Stimulated activated CD8-positive, alpha-beta memory T cell treated with anti-CD3 and anti-CD28 coated beads, Interleukin-7, amount 100 ng/mL, for 24 hours (primary cell): ENCODE results near the gene FOXJ3.

Experiments used
- DNase-seq: peaks from one replicate; pipeline ENCODE4 v3.0.0-alpha.2; 2020; ENCODE audit warnings: low read depth

Gene FOXJ3

DNA sequence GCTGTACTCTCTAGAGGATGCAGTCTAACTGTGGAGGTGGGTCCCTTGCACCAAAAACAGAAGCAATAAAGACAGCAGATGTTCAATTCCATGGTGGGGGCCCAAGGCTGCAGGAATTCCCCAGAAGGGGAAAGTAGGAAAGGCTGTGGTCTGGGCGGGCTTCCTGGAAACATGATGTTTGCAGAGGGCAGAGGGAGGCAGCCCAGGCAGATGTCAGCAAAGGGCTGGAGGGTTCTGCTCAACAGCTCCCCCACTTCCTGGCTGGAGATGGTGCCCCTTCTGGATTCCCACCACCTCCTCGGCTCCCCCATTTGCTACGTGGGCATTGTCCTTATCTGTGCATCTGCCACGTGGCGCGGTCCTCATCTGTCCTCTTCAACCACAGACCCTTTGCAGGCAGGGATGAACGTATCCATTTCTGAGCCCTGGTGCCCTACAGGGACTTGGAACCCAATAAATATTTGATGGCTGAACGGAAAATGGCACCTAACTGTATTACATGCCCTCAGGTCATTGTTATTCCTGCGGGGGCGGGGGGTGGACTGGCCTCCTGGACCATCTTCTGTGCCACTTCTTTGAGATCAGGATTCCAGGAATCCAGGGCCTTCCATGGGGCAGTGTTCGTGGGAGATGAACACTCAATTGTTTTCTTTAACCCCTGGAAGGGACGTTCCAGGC, 190.2 kb downstream of the FOXJ3 start:
- DNase-seq, result no peak

DNA sequence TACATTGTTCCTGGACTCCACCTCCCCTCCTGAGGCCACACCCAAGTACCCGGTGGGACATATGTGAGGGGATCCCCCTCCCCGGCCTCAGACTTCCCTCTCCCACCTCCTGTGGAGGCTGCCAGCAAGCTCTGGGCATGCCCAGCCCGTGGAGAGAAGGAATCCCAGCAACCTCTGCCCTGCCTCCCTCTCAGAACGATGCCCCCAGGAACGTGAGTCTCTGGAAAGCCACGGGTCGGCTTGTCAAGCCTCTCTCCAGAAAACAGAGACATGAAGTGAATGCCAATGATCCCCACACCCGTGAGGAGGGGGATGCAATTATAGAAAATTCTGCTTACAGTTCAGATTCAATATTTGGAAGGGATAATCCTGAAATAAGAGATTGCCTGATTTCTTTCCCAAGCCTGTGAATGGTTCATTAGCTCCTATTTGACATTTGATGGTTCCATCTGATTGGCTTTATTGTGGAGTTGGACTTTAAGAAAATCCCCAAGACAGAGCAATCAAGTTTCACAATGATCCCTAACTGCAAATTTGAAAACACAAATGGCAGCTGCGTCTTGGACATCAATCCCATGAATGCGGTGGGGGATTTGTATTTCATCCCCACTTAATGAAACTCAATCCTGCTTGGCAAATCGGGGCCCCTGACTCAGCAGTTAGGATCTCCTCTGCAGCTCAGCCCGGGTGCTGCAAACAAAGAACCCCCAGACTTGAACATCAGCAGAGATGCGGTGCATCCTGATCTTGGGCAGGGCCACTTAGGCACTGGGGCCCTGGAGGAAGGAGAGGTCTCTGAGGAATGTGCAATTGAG, 190.9 kb downstream of the FOXJ3 start:
- DNase-seq, result no peak

- no peak for DNase-seq
These were observed 191.9 kb downstream of the FOXJ3 start for GRCh38 chr1:42142894-42143675.

GRCh38 chr1:42141978-42142377, 193.1 kb downstream of the FOXJ3 start:
- DNase-seq, result no peak

DNA sequence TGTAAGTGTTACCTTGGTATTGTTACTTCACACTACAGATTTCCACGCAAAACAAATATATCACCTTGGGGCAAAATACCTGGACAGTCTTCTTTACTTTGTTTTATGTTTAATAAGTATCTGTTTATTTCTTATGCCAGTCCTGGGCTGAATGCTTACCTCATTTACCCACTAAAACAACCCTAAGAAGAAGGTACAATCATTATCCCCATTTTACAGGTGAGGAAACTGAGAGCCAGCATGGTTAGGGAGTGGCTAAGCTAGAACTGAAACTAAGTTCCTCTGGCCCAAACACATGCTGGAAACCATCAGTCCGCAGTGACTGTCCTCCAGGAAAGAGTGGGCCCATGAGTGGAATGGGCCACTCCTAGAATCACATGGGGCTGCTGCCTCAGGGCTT, 194.8 kb downstream of the FOXJ3 start:
- no peak for DNase-seq

DNA sequence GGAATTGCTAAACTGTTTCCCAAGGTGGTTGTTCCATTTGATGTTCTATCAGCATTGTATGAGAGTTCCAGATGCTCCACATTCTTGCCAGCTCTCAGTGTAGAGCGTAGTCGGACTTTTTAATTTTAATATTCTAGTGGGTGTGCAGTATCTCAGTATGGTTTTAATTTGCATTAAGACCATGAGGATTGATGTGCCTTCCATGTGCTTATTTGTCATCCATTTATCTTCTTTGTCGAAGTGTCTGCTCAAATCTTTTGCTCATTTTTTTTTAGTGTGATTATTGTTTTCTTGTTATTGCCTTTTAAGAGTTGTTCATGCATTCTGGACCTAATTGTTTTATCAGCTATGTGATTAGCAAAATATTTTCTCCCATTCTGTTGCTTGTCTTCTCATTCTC, 195.6 kb downstream of the FOXJ3 start:
- no peak for DNase-seq

DNA sequence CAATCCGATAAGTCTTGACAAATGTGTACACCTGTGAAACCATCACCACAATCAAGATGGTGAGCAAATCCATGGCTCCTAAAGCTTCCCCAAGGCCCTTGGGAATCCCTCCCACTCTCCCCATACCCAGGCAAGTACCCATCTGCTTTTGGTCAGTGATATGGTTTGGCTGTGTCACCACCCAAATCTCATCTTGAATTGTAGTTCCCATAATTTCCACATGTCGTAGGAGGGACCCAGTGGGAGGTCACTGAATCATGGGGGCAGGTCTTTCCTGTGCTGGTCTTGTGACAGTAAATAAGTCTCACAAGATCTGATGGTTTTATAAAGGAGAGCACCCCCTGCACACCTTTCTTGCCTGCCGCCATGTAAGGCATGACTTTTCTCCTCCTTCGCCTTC, 196.4 kb downstream of the FOXJ3 start:
- no peak for DNase-seq

- DNase-seq, result no peak
These were observed 197.3 kb downstream of the FOXJ3 start for GRCh38 chr1:42137766-42138165.

DNA sequence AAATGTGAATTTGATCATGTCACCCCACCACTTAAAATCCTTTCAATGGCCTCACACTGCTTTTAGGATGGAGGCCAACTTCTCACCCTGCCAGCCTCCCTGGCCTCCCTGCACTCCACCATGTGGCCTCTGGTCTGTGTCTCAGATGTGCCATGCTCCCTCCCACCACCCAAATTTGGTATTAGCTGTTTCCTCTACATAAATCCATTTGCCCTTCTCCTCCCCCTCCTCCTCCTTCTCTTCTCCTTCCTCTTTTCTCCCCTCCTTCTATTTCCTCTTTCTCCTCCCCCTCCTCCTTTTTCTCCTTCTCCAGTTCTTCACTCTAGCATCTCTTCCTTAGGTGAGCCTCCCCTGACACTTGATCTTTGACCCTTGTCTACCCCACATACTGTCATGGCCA, 198.6 kb downstream of the FOXJ3 start:
- DNase-seq, result no peak

- no peak for DNase-seq
These were observed 199.6 kb downstream of the FOXJ3 start for GRCh38 chr1:42135426-42135825.

DNA sequence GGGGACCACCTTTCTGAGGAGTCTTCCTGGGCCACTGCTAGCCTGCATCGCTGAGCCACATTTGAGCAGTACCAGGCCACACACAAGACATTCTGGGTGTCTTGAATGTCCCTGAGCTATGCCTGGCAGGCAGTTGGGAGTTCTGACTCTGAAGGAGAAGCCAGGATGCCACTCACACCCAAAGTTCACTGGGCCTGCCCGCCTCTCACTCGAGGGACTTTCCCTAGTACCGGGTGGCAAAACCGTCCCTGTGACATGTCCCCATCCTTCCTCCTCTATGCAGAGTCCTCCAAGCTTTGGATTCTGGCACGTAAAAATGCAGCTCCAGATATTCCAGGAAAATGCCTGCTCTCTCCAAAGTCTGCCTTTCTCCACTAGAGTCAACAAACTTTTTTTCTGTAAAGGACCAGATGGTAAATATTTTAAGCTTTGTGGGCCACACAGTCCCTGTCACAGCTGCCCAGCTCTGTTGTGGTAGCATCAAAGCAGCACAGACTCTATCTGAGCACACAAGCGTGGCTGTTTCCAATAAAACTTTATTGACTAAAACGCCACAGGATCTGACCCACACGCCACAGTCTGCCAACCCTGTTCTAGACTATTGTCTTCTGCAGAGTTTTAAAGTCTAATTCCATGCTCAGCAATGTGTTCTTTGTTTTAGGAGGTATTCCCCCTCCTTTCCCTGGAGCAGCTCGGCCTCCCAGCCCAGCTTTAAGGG, 201.1 kb downstream of the FOXJ3 start:
- DNase-seq, result no peak

- DNase-seq, result no peak
These were observed 201.6 kb downstream of the FOXJ3 start for GRCh38 chr1:42133390-42133789.

DNA sequence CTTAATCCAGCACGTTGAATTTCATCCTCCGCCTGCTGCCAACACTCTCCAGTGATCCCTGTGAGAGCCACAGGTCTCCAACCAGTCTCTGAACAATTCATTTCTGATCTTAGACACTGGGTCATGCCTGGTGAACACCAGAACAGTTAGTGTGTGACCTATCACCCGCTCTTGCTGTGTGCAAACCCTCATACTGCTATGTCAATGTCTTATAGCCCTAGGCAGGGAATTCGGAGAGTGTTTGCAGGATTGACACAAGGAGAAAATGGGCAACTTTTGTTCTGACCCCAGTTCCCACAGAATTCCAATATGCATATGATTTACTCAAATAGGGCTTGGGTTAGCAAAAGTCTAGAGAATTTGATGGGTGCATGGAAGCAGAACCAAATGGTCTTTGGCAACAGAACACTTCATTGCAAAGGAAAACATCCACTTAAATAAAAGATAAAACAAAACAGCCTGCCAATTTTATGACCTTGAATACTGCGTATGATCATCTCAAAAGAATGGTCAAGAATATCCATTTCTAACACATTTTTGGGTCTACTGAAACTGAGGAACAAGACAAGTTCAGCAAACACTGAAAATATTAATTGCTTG, 204.9 kb downstream of the FOXJ3 start:
- no peak for DNase-seq

GRCh38 chr1:42128964-42129363, 206.1 kb downstream of the FOXJ3 start:
- DNase-seq, result no peak

GRCh38 chr1:42128499-42128898, 206.5 kb downstream of the FOXJ3 start:
- DNase-seq, result no peak

DNA sequence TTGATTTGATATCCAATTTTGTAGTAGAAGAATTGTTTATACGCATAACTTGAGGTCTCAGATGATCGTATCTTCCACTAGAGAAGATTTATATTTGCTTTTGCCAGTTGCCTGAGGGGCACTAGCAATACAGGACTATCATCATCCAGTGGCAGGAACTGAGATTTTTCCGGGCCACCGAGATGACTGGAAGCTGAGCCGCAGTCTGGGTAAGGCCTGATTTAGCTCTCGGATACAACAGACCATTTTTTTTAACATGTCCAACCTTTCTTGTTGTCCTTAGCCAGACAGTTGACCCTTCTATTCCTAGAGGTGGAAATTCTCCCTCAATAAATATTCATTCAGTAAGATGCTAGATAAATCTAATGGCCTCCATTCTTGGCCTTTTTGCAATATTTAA, 207.3 kb downstream of the FOXJ3 start:
- DNase-seq, result no peak
